ENCODE data around the gene RNU6-9.

Gene RNU6-9

DNA sequence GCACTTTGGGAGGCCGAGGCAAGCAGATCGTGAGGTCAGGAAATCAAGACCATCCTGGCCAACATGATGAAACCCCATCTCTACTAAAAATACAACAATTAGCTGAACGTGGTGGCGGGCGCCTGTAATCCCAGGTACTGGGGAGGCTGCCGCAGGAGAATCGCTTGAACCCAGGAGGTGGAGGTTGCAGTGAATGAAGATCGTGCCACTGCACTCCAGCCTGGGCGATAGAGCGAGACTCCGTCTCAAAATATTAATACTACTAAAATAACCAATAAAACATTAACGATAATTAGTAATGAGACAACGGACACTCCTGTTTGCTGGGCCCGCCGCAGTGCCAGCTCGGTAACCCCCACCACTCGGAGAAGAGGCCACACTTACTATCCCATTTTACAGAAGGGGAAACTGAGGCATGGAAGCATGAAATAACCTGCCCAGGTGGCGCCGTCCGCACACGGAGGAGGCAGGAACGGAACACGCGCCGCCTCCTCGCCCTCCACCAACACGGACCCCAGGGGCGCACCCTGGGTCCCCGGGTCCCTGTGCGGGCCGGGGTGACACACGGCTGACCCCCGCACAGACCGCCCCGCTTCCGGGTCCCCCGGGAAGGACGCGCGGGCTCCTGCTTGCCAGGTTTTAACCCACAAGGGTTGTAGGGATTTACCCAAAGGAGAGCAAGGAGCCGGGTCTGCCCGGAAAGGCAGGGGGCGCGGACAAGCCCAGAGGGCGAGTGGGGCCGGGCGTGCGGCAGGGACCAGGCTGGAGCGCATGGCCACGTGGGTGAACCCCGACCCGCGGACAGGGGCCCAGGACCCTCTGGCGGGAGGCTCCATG, 18.1 kb downstream of the RNU6-9 start:
- TF ChIP-seq, protein P1, sequence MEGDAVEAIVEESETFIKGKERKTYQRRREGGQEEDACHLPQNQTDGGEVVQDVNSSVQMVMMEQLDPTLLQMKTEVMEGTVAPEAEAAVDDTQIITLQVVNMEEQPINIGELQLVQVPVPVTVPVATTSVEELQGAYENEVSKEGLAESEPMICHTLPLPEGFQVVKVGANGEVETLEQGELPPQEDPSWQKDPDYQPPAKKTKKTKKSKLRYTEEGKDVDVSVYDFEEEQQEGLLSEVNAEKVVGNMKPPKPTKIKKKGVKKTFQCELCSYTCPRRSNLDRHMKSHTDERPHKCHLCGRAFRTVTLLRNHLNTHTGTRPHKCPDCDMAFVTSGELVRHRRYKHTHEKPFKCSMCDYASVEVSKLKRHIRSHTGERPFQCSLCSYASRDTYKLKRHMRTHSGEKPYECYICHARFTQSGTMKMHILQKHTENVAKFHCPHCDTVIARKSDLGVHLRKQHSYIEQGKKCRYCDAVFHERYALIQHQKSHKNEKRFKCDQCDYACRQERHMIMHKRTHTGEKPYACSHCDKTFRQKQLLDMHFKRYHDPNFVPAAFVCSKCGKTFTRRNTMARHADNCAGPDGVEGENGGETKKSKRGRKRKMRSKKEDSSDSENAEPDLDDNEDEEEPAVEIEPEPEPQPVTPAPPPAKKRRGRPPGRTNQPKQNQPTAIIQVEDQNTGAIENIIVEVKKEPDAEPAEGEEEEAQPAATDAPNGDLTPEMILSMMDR (IDR thresholded peaks at IDR 0.05; ENCODE audit: insufficient read depth, low read depth, low read length, missing control alignments) = no peak
- no peak for DNase-seq (ENCODE audit: low read depth)
- H3K4me3 ChIP-seq (ENCODE audit: low read depth, low read length) = peak overlapping the region; percentile 43

DNA sequence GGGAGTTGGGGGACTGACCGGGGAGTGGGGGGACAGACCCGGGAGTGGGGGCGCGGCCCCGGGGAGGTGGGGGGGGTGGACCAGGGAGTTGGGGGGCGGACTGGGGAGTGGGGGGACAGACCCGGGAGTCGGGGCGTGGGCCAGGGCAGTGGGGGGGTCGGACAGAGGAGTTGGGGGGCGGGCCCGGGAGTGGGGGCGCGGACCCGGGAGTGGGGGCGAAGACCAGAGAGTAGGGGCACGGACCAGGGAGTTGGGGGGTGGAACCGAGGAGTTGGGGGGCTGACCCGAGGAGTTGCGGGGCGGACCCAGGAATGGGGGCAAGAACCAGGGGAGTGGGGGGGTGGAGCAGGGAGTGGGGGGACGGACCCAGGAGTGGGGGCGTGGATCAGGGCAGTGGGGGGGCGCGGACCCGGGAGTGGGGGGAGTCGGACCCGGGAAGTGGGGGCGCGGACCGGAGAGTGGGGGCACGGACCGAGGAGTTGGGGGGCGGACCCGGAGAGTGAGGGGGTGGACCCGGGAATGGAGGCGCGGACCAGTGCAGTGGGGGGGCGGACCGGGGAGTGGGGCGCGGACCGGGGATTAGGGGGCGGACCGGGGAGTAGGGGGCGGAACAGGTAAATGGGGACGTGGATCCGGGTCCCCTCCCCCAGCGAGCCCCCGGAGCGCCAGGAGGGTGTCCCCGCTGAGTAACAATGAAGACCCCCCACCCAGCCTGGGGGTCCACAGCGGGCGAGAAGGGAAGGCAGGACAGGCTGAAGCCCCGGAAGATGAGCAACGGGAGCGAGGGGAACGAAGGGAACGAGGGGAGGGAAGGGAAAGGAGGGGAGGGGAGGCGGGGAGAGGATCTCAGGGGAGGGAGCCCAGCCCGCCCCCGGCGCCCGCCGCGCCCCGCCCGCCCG, 19.1 kb downstream of the RNU6-9 start:
- peak overlapping the region; percentile 82 for H3K4me3 ChIP-seq (ENCODE audit: low read depth, low read length)
- TF ChIP-seq, protein P1 (IDR thresholded peaks at IDR 0.05; ENCODE audit: insufficient read depth, low read depth, low read length, missing control alignments) = no peak
- peak; percentile 51 for DNase-seq (ENCODE audit: low read depth)

DNA sequence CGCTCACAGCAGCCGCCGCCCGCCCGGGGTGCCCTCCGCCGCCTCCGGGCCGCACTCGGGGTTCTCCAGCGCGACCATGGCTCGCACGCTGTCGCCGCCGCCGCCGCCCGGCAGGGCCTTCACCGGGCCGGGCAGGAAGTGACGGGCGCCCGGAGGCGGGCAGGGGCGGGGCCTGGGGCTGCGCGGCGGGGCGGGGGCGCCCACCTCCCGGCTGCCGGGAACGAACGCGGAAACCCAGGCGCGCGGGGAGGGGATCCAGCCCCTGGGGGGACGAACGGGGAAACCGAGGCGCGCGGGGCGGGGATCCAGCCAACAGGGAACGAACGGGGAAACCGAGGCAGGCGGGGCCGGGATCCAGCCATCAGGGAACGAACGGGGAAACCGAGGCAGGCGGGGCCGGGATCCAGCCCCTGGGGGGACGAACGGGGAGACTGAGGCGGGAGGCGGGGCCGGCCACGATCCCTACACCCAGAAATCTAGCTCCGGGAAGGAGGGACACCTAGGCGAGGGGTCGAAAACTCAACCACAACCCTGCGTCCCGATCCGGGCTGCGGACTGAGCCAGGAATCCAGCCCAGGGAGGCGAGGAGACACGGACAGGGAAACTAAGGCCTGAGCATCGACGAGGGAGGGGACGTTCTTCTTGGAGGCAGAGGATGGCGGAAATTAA, 19.9 kb downstream of the RNU6-9 start, which contains the start of gene R3HDM4:
R3HDM4 (minus strand) TSS at position 140 of the 669 bp plus-strand sequence; CDS start at position 78, 62 bp downstream.
- H3K4me3 ChIP-seq (ENCODE audit: low read depth, low read length) = peak within 1 kb of the TSS; percentile 87
- DNase-seq (ENCODE audit: low read depth) = peak; percentile 82
- TF ChIP-seq, protein P1 (IDR thresholded peaks at IDR 0.05; ENCODE audit: insufficient read depth, low read depth, low read length, missing control alignments) = no peak

DNA sequence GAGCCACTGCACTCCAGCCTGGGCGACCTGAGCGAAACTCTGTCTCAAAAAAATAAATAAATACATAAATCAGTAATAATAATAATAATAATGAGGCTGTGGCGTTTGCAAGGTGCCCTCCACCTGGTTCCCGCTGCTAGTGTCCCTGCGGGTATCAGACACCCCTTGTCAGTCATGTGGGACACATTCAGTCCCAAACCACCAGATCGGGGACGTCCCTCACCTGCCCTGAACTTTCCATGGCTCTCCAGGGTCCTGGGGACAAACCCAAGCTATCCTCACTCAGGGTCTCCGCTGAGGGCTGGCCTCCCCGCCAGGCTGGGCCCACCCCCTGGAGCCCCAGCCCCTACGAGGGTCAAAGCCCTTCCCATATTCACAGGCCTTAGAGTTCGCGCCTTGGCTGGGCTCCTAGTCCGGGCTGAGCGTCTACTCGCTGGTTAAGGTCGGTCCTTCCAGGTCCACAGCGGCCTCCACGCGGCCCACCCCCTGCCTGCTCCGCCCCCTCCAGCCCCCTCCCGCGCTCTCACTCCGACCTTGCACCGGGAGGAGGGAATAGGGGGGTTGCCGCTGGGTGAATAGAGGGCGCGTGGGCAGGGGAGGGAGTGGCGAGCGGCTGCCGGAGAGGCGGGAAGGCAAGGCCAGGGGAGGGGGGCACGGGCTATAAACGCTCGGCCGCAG, 23.5 kb downstream of the RNU6-9 start:
- H3K4me3 ChIP-seq (ENCODE audit: low read depth, low read length) = no peak overlapping the region
- DNase-seq (ENCODE audit: low read depth) = no peak
- TF ChIP-seq, protein P1 (IDR thresholded peaks at IDR 0.05; ENCODE audit: insufficient read depth, low read depth, low read length, missing control alignments) = no peak

DNA sequence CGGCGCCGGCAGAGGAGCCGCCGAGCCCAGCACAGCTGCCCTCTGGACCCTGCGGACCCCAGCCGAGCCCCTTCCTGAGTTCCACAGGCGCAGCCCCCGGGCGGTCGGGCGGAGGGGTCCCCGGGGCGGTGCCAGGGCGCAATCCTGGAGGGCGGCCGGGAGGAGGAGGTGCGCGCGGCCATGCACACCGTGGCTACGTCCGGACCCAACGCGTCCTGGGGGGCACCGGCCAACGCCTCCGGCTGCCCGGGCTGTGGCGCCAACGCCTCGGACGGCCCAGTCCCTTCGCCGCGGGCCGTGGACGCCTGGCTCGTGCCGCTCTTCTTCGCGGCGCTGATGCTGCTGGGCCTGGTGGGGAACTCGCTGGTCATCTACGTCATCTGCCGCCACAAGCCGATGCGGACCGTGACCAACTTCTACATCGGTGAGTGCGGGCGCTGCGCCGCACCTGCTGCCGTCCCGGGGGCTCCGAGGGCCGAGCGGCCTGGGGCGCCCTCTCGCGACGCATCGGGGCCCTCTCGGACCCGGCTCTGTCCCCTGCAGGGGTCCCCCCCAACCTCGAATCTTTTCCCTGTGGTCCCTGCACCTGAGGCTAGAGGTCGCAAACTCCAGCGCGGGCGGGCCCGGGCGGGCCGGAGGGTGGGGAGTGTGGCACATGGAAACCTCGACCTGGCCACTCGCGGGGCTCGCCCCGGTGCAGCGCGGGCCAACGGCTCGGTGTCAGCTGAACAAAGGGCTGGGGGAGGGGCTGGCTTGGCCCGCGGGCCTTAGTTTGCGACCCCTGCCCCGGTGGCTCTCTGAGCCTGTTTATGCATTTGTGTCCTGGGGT, 24.3 kb downstream of the RNU6-9 start, which contains the start of gene KISS1R:
KISS1R (plus strand) TSS at position 11 of the 829 bp plus-strand sequence; CDS start at position 181, 170 bp downstream.
- peak; percentile 65 for DNase-seq (ENCODE audit: low read depth)
- TF ChIP-seq, protein P1 (IDR thresholded peaks at IDR 0.05; ENCODE audit: insufficient read depth, low read depth, low read length, missing control alignments) = peak; percentile 76
- H3K4me3 ChIP-seq (ENCODE audit: low read depth, low read length) = no peak within 1 kb of the TSS; the same call in 1 of the 2 replicates

All from GM12865 (cell line).